Cerebellar cortex (tissue), 1 donor: ENCODE data around the gene ERBB4.

Experiments
- DNase-seq: peaks from one replicate; pipeline ENCODE4 v3.0.0-alpha.2; 2015; ENCODE audit warnings: low spot score

The ERBB4 gene

DNA sequence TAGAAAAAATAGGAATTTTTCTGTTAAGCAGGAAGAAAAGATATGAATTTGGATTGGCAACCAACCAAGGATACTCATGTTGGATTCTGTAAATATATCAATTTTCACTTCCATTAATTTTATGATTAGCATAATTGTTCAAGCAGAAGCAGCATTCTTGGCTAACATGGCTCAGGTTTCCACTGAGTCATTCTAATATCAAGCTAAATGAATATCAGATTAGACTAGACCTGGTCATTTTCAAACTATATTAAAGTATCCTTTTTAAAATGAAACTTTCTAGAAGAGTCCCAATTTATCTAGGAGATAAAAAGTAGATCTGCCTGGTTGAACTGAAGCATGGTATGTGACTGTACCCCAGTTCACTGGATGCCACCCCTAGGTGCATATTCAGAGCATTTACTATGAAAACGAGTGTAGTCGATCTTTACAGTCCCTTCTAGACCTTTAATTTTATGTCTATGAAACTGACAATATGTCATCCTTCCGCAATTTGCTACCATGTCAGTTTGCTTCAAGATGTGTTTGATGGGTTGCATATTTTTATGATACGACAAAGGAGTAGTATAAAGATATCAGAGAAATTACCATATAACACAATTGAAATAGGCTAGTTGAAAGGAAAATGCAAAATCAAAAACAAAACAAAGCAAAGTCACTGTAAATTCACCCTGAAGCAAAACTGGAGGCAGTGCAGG is 704.9 kb downstream of the ERBB4 start:
- DNase-seq = no peak

DNA sequence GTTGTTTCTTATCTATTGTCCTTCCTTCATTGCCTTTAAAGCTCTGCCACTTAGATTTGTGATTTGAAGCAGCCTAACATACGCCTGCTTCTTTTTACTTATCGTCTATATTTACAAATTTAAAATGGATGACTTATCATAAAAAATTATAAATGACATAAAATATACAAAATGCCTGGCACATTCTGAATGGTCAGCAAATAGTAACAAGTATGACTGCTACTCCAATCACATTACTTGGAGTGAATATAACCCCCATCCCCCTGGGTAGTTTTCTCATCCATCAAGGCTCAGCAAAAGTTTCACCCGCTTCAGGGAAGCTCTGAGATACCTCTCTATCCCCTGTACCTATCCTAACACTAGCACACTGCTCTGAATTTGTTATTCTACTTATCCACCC is 708.9 kb downstream of the ERBB4 start:
- no peak for DNase-seq

DNA sequence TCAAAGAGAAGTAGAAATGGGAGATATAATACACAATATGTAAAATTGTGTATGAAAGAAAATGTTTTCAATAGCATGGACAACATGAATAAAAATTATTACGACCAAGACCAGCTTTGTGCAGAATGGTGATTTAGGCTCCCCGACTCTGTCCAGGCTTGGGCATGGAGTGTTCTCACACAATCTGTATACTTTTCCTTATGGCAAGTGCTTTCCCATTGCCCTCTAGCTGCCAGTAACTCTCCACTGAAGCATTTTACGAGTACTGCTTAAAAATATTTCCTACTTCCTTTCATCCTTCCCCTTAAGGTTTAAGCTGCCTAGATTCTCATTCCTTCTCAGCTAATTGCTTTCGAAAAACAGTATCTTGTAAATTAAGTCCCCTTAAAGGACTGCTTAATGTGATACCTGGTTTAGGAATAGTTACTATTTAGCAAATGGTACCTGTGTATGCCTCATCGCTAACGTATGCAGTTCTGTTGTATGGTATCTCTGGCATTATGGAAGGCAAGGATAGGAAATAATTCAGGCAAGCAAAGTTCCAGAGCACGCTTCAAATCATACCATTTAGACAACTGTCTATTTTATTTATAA is 714.6 kb downstream of the ERBB4 start:
- no peak for DNase-seq

DNA sequence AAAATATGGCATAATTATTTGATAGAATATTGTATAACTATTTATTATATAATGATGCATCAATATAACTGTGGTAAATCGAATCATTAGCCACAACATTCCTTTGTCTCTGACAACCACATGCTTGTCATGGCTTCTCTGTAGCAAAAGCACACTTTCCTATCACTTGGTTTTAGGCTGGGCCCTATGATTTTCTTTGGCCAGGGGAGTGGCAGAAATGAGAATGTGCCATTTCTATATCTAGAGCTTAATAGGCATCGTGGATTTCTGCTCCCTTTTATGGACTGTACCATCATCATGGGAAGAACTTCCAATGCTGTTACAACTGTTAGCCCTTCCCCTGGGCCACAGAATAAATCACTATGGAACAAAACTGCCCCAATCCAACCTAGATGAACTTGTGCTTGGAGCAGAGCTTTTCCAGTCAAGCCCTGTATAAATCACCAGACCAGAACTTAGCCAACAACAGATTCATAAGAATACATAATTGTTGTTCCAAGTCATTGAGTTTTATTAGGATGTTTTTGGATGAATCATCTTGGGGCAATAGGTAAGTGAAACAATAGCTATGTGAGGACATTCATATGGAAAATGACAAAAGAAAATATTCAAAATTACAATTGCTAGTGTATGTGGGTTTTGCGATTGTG is 715.8 kb downstream of the ERBB4 start:
- no peak for DNase-seq

DNA sequence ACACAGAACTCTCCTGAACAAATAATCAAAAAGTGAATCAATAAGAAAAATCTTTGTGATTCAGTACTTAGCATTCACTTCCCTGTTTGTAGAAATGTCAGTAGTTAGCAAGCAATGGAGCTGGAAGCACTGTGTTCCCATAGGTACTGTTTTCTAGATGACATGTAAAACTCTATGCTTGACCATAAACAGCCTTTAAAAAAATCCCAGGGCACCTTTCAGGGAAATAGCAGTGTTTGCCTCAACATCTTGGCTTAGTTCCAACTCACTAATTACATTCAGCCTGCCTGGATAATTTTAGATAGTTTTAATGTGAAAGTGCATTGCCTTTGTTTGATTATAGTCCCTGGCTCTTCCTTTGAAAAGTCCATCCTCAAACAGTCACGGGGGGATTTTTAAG is 721.8 kb downstream of the ERBB4 start:
- peak; percentile 22 for DNase-seq

DNA sequence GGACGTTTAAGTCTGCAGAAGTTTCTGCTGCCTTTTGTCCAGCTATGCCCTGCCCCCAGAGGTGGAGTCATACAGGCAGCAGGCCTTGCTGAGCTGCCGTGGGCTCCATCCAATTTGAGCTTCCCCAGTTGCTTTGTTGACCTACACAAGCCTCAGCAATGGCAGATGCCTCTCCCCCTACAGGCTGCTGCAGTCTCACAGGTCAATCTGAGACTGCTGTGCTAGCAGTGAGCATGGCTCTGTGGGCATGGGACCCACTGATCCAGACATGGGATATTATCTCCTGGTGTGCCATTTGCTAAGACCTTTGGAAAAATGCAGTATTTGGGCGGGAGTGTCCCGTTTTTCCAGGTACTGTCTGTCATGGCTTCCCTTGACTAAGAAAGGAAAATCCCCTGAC is 726.0 kb downstream of the ERBB4 start:
- DNase-seq = no peak

DNA sequence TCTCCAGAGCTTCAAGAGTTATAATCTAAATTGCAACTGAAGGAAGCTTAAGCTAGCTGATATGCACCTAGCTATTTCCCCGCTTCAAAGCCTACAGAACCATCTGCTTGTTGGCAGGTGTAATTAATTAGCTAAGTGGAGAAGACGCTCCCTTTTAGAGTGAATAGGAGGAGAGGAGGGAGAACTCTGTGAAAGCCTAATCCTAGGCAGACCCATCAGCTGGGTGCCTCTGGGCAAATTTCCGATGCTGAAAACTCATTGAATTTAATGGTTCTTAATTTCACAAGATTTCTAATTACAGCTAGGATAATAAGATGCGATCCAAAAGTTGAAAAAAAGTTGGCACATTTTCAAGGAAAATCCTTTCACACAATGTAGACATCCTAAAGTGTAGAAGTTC is 735.9 kb downstream of the ERBB4 start:
- DNase-seq = peak; percentile 70

DNA sequence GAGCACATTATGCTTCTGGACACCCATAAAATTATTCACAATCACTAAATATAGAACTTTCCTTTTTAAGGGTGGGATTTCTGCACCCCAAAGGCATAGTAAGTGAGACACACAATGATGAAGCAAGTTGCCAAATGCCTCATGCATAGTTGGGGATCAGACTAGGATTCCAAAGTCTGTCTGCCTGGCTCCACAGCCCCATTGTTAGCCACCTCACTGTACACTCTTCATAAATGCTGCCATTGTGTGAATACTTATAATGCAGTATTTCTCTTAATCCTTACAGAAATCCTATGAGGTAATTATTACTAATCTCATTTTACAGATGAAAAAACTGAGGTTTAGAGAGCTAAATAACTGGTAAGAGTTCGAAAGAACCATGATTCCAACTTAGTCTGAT is 738.6 kb downstream of the ERBB4 start:
- DNase-seq = no peak

DNA sequence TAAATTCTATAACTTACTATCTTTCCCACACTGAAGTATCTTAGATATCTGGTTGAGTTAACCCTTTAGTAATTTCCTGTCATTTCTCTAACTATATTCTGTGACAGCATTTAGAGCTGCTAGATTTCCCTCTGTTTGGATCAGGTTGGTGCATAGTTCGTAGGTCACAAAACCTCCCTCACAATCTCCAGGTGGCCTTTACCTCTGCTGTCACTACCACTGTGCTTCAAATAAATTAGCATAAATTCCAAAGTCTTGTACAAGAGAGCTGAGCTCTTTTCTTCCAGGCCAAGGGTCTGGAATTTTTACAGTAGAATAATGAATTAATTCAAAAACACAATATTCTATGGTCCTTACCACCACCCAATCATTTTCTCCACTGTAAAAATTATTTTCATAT is 739.7 kb downstream of the ERBB4 start:
- no peak for DNase-seq

DNA sequence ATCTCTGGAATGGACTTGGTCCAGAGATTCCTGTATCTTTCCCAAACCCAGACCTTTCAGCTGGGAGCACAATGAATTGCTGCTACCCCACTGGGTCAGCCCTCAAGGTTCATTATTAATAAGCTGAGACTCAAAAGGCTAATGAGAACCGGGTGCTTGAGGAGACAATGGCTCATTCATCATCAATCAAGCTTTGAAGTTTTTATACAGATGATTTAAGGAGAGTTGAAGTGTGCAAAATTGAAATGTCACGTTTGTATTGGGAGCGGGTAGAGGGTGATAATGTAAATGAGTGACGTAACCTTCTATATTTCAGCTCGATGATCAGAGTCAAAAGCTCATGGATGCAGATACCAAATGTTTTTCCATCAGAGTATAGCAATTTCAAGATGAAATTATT is 744.9 kb downstream of the ERBB4 start:
- DNase-seq = no peak

DNA sequence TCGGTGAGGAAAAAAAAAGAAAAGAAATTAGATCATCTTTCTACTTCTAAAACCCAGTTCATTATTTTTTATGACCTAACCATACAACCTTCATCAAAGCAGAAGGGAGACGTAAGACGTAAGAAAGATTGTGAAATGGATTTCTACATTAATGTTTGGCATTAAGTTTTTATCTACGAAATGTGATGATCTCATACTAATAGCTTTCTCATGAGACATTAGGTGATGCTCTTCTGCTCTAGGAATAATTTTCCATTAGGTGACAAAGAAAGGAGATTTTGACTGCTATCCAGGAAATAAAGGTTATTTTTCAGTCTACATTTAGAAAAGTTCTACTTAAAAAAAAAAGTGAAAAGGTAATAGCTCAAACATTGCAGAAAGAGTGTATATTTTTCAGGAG is 748.6 kb downstream of the ERBB4 start:
- no peak for DNase-seq

DNA sequence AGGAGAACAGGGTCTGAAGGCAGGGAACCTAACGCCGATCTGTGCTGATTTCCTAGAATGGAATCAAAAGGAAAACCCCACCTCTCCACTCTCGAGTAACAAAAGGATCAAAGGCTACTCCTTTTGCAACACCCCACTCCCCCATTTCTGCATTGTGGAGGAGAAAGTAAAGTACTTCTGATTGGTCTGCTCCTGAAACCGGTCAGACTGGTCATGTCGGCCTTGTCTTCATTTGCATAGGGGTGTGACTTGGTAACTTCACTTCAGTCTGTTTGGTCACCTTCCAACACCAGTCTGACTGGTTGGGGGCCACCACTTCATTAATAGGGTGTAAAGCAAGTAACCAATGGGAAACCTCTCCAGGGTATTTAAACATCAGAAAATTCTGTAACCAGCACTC is 771.9 kb downstream of the ERBB4 start:
- no peak for DNase-seq

DNA sequence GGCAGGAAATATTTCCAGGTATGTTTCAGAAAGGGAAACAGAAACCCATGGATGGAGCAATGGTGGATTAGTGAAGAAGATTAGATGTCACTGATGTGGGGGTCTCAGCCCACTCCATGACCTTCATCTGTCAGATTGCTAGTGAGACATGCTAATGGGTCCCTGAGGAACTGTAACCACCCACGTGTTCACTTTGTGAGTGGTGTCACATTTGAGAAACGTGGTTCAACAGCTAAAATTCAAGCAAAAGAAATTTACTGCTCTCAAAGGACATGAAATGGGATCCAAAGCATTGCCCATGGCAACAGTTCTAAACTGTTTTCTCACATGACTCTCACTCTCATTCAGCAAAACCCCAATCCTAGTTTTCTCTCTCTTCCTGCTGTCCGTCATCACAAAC is 776.1 kb downstream of the ERBB4 start:
- no peak for DNase-seq

DNA sequence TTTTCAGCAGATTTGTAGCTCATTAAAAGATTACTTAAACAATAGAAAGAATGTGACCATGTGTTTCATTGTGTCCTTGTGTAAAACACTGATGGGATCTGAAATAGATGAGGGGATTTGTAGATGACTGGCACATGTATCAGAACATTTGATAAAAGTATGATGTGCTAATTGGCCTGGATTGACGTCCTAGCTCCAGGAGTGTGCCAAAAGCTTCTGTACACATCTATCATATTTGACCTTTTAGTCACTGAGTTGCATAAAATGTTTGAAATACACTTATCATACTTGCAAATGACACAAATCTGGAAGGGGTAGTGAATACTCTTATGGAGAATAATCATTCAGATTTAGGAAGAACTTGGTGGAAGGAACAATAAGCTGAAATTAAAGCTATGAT is 778.5 kb downstream of the ERBB4 start:
- DNase-seq = no peak

DNA sequence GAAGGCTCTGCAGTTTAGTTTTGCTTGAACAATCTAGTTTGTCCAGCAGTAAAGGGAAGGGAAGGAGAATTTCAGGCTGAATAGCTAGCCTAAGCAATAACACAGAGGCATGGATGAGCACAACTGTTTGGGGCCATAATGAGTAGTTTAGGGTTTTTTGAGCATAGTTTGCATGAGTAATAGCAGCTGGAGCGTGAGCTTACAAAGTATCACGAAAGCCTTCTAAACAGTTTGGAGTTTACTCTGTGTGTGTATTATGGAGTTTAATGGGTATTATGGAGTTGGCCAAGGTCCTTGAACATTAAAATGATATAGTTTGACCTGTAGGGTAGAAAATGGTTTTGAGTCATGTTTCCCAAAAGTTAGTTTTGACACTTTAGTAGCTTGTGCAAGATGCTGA is 782.3 kb downstream of the ERBB4 start:
- DNase-seq = no peak

DNA sequence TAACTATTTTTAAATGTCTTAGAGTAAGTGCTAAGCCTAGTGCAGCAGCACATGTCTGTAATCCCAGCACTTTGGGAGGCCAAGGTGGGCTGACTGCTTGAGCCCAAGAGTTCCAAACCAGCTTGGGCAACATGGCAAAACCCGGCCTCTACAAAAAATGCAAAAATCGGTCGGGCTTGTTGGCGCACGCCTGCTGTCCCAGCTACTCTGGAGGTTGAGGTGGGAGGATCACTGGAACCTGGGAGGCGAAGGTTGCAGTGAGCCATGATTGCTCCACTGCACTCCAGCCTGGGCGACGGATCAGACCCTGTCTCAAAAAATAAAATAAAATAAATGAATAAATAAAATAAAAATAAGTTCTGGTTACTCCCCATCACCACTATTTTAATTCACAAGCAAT is 783.4 kb downstream of the ERBB4 start:
- DNase-seq = no peak

DNA sequence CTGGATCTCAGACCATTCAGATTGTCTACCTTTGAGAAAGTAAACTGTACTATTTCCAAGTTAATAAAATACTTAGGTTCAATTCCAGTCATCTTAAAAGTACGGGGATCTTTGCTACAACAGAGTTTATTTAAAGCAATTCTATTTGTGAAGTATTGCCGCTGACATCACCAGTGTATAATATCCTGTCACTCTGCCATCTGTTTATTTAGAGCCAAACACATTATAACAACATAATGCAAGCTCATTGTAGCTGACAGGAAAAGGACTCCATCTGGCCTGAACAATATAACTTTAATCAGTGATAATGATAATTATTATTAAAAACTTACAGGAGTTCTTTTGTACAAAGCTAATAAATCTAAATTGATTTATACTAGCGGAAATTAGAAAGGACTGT is 786.8 kb downstream of the ERBB4 start:
- DNase-seq = peak; percentile 28

DNA sequence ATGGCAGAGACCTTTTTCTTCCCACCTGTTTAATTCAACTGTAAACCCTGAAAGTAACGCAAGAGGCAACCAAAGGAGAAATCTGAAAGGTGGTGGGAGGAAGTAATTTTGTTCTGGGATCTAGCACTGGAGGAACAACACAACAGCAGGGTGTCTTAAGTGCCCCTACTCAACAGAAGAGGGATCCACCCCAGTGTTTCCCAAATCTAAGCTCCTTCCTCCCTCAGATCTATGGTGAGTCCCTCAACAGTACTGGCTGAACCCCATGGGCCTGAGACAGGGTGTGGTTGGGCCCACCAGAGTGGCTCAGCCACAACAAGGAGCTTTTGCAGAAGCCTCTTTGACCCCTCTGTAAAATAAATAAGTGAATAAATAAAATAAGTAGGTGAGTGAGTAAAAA is 790.3 kb downstream of the ERBB4 start:
- DNase-seq = no peak

DNA sequence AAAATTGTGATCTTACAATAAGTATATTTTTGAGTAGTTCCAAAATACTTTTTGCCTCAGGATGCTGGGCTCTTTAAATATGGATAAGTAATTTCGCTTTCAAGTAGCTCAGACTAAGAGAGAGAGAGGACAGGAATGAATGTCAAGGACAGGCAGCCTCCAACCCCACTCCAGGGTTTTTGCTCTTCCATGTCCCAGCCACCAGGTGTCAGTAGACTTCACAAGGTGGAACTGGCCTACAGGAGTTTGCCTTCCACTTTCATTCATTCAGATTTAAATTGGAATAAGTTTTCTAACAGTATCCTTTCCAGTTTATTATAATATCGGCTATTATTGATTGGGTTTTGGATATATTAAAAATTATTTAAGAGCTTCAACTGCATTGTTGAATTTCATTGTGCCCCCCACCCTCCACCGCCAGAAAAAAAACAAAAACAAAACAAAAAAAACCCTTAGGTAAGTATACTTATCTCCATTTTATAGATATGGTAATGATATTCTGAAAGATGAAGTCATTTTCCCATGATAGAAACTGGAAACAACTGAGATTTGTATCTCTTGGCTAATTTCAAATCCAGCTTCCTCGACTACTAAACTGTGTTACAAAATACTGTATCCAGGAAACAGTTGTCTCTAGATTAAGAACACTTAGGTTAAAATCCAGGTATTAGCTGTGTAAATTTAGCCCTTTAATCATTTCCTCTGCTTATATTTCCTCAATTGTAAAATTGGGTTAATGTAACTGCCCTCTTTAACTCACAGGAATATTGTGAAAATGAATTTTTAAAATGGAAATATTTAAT is 793.1 kb downstream of the ERBB4 start:
- DNase-seq = peak; percentile 68

DNA sequence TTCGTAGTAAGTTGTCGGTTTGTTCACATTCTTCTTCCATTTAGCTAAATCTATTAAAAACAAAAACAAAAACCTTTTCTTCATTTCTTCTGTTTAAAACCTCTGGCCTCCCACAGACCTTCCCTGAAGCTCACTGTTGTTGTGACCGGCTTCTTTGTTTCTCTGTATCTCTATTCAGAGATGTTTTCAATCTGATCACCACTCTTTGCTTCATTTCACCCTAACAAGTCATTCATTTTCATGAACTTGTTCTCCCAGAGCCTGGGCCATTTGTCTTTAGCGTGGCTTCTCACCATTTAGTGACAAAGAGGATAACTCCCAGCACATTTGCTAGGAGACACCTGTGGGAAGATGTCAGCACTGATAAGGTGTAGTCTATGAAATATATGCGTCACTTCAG is 794.2 kb downstream of the ERBB4 start:
- no peak for DNase-seq

DNA sequence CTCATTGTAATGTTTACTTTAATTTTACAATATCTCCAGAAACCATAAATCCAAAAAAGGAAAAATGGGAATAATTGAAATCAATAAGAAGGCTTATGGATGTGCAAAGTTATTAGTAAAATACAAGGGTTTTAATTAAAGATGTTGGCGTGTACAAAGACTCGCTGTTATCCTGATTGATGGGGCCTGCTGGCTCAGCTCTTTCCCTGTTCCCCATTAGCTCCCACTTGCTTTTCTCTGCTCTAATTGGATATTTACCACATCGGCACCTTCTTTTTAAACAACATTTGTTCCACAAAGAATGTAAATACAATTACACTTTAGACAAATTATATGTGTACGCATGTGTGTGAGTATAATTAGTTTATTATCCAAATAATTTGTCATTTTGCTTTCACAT is 796.6 kb downstream of the ERBB4 start:
- no peak for DNase-seq

DNA sequence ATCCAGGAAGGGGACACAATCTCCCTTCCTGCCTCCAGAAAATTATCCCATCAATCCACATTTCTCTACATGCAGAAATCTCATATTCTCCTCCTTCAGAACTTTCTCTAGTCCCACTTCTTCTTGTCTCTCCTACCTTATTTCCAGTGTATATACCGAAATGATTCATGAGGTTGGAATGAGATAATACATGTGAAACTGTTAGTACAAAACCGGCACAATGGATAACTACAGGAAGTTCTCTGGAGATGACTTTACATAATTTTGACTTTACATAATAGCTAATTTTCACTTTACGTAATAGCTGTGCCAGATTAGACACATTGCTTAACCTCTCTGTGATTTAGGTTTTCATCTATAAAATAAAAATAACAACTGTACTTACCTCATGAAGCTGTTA is 801.3 kb downstream of the ERBB4 start:
- no peak for DNase-seq

DNA sequence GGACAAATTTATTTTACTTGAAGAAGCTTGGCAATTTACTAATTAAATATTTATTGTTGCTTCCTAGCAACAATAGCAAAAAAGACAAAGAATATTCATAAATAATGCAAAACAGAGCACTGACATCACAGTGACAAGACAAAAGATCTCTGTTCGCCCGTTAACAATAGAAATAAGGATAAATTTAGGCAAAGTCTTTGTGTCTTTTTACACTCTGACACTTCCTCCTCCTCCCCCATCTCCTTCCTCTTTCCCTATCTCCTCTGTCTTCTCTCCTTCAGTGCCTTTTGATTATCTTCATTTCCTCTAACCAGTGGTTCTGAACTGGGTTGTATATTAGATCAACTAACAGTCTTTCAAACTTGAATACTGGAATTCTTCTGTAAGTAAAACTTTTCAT is 808.4 kb downstream of the ERBB4 start:
- no peak for DNase-seq
